Measurements from ENCODE around the gene NUP133.

- TF ChIP-seq POLR2A (IDR thresholded peaks at IDR 0.05; ENCODE audit: low read depth, low read length) (no peak), TAF1 (IDR thresholded peaks at IDR 0.05; ENCODE audit: borderline replicate concordance, low read depth, low read length) (no peak)
These were observed 41.3 kb downstream of the NUP133 start for GRCh38 chr1:229466887-229467286.

Data from GM12892 (cell line).